ENCODE data around the gene CREG1. TPM values are rescaled to one million over a fixed set of nuclear protein-coding genes. Genes with fewer than 3 reads are reported as not detected.

Gene CREG1
- total and polyA plus RNA-seq, 2 experiments from 2014 or later: 21.2 to 42.7 TPM

DNA sequence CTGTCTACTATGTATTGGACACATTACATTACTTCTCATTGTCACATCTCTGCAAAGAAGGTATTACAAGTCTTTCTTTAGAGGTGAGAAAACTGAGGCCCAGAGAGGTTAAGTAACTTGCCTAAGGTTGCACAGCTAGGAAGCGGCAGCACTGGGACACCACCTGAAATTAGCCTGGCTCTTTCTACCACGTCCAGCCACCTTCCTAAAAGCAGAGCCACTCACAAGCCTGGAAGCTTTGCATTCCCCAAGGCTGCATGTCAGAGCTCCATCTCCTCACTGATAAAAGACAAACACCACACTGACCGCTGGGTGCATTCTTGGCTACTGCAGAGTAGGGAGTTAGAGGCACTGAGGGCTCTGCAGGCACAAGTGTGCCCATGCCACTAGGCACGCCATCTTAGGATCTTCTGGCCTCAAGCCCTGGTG, 37.7 kb downstream of the CREG1 start:
- no peaks in the 10 kb centered on the region for H3K9me2 ChIP-seq (ENCODE audit: insufficient read depth)
- no peaks in the 10 kb centered on the region for H3K9me3 Mint-ChIP-seq
- H4K20me1 ChIP-seq (replicated peaks; ENCODE audit: insufficient read depth): no peaks in the 10 kb centered on the region
- TF ChIP-seq ZNF462 (CRISPR knock-in tag; IDR thresholded peaks at IDR 0.05): no peak
- TF ChIP-seq CREB1 (CRISPR knock-in tag; IDR thresholded peaks at IDR 0.05; ENCODE audit: low read depth): no peak
- TF ChIP-seq STAT1 (IDR thresholded peaks at IDR 0.05; ENCODE audit: unreplicated experiment): no peak
- TF ChIP-seq EZH2phosphoT487 (IDR thresholded peaks at IDR 0.05; ENCODE audit: unreplicated experiment): no peak
- TF ChIP-seq EZH2 (IDR thresholded peaks at IDR 0.05; ENCODE audit: low read depth, unreplicated experiment): no peak
- TF ChIP-seq ZNF331 (CRISPR knock-in tag; IDR thresholded peaks at IDR 0.05; ENCODE audit: low read depth): no peak
- TF ChIP-seq ZNF114 (CRISPR knock-in tag; IDR thresholded peaks at IDR 0.05): no peak
- TF ChIP-seq, protein P1, sequence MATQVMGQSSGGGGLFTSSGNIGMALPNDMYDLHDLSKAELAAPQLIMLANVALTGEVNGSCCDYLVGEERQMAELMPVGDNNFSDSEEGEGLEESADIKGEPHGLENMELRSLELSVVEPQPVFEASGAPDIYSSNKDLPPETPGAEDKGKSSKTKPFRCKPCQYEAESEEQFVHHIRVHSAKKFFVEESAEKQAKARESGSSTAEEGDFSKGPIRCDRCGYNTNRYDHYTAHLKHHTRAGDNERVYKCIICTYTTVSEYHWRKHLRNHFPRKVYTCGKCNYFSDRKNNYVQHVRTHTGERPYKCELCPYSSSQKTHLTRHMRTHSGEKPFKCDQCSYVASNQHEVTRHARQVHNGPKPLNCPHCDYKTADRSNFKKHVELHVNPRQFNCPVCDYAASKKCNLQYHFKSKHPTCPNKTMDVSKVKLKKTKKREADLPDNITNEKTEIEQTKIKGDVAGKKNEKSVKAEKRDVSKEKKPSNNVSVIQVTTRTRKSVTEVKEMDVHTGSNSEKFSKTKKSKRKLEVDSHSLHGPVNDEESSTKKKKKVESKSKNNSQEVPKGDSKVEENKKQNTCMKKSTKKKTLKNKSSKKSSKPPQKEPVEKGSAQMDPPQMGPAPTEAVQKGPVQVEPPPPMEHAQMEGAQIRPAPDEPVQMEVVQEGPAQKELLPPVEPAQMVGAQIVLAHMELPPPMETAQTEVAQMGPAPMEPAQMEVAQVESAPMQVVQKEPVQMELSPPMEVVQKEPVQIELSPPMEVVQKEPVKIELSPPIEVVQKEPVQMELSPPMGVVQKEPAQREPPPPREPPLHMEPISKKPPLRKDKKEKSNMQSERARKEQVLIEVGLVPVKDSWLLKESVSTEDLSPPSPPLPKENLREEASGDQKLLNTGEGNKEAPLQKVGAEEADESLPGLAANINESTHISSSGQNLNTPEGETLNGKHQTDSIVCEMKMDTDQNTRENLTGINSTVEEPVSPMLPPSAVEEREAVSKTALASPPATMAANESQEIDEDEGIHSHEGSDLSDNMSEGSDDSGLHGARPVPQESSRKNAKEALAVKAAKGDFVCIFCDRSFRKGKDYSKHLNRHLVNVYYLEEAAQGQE (IDR thresholded peaks at IDR 0.05; ENCODE audit: unreplicated experiment): no peak
- TF ChIP-seq JUNB (IDR thresholded peaks at IDR 0.05; ENCODE audit: unreplicated experiment): no peak
- no peak for TF ChIP-seq POLR2AphosphoS5 (IDR thresholded peaks at IDR 0.05; ENCODE audit: low read depth)
- TF ChIP-seq CTCF (conservative IDR thresholded peaks at IDR 0.05; ENCODE audit: low read depth in 2 of 2): no peak
- TF ChIP-seq, protein P2, sequence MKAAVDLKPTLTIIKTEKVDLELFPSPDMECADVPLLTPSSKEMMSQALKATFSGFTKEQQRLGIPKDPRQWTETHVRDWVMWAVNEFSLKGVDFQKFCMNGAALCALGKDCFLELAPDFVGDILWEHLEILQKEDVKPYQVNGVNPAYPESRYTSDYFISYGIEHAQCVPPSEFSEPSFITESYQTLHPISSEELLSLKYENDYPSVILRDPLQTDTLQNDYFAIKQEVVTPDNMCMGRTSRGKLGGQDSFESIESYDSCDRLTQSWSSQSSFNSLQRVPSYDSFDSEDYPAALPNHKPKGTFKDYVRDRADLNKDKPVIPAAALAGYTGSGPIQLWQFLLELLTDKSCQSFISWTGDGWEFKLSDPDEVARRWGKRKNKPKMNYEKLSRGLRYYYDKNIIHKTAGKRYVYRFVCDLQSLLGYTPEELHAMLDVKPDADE (IDR thresholded peaks at IDR 0.05): no peak
- H3K27ac Mint-ChIP-seq: no peak overlapping the region
- H3F3A ChIP-seq (replicated peaks; ENCODE audit: low read depth): no peaks in the 10 kb centered on the region
- H3K27me3 ChIP-seq (ENCODE audit: insufficient read depth): no peaks in the 10 kb centered on the region
- H3K4me1 ChIP-seq (ENCODE audit: insufficient read depth): no peaks in the 10 kb centered on the region
- no peak for ATAC-seq
- no peaks in the 10 kb centered on the region for H3K79me2 ChIP-seq (replicated peaks; ENCODE audit: insufficient read depth)
- no peak for DNase-seq (ENCODE audit: low spot score)
- H3K4me3 Mint-ChIP-seq: no peak overlapping the region
- peaks cover 8% of the 10 kb centered on the region for H3K4me1 Mint-ChIP-seq
- H3K36me3 ChIP-seq (ENCODE audit: insufficient read depth): no peaks in the 10 kb centered on the region
- H3K27me3 Mint-ChIP-seq (ENCODE audit: insufficient read depth, low read depth, poor library complexity): peaks cover 2% of the 10 kb centered on the region
- no peak overlapping the region for H3K4me2 ChIP-seq
- no peaks in the 10 kb centered on the region for H3K36me3 Mint-ChIP-seq (ENCODE audit: low read depth)
- H2AFZ ChIP-seq: no peak overlapping the region
- no peak overlapping the region for H3K27ac ChIP-seq (ENCODE audit: low read depth)
- H3K4me3 ChIP-seq: no peak overlapping the region

Measured in GM23338 (cell line).